HG03460 (cell line): ENCODE data around the gene ZSWIM4.
A peak's percentile ranks its signal among the peaks of the same experiment; 100 is the strongest.
"Not testable (repeated sequence)": the region's sequence is repeated elsewhere in the genome, so short reads cannot be mapped to it uniquely, and the experiment has no call there.

Experiments used
- ATAC-seq: cut with Tn5 transposase; IDR thresholded peaks from one replicate; pipeline ENCODE4 v1.9.1; 2021; ENCODE audit not compliant: unreplicated experiment

The ZSWIM4 gene

GRCh38 chr19:13848798-13849676, 53.8 kb downstream of the ZSWIM4 start:
- ATAC-seq: no peak

GRCh38 chr19:13849991-13850909, 55.0 kb downstream of the ZSWIM4 start:
- ATAC-seq: no peak

- no peak for ATAC-seq
These were observed 55.9 kb downstream of the ZSWIM4 start for GRCh38 chr19:13850910-13851733.

- ATAC-seq: not testable (repeated sequence)
These were observed 56.5 kb downstream of the ZSWIM4 start for GRCh38 chr19:13851734-13852114.

- not testable (repeated sequence) for ATAC-seq
These were observed 57.0 kb downstream of the ZSWIM4 start for GRCh38 chr19:13852171-13852707.

GRCh38 chr19:13856497-13856896, 61.3 kb downstream of the ZSWIM4 start:
- ATAC-seq: no peak

- no peak for ATAC-seq
These were observed 64.2 kb downstream of the ZSWIM4 start for GRCh38 chr19:13859361-13859880.

GRCh38 chr19:13860679-13861391, 65.6 kb downstream of the ZSWIM4 start:
- ATAC-seq: no peak

GRCh38 chr19:13861392-13861713, 66.1 kb downstream of the ZSWIM4 start:
- ATAC-seq: peak; percentile 31

GRCh38 chr19:13861714-13862531, 66.7 kb downstream of the ZSWIM4 start:
- ATAC-seq: peak; percentile 60

- no peak for ATAC-seq
These were observed 68.9 kb downstream of the ZSWIM4 start for GRCh38 chr19:13864046-13864666.

- ATAC-seq: no peak
These were observed 69.7 kb downstream of the ZSWIM4 start for GRCh38 chr19:13864667-13865570.

GRCh38 chr19:13865571-13866462, 70.6 kb downstream of the ZSWIM4 start:
- no peak for ATAC-seq

- ATAC-seq: no peak
These were observed 71.3 kb downstream of the ZSWIM4 start for GRCh38 chr19:13866463-13867046.

- ATAC-seq: no peak
These were observed 73.4 kb downstream of the ZSWIM4 start for GRCh38 chr19:13868663-13869062.

GRCh38 chr19:13869281-13869680, 74.0 kb downstream of the ZSWIM4 start:
- no peak for ATAC-seq
